HG02970 (cell line): ENCODE measurements around the gene IL17C.

ENCODE experiments used
- ATAC-seq: cut with Tn5 transposase; IDR thresholded peaks from one replicate; pipeline ENCODE4 v1.9.1; 2021; ENCODE audit warnings: mild to moderate bottlenecking, moderate library complexity, moderate number of reproducible peaks; ENCODE audit not compliant: unreplicated experiment, low FRiP score

The IL17C gene, protein sequence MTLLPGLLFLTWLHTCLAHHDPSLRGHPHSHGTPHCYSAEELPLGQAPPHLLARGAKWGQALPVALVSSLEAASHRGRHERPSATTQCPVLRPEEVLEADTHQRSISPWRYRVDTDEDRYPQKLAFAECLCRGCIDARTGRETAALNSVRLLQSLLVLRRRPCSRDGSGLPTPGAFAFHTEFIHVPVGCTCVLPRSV

DNA sequence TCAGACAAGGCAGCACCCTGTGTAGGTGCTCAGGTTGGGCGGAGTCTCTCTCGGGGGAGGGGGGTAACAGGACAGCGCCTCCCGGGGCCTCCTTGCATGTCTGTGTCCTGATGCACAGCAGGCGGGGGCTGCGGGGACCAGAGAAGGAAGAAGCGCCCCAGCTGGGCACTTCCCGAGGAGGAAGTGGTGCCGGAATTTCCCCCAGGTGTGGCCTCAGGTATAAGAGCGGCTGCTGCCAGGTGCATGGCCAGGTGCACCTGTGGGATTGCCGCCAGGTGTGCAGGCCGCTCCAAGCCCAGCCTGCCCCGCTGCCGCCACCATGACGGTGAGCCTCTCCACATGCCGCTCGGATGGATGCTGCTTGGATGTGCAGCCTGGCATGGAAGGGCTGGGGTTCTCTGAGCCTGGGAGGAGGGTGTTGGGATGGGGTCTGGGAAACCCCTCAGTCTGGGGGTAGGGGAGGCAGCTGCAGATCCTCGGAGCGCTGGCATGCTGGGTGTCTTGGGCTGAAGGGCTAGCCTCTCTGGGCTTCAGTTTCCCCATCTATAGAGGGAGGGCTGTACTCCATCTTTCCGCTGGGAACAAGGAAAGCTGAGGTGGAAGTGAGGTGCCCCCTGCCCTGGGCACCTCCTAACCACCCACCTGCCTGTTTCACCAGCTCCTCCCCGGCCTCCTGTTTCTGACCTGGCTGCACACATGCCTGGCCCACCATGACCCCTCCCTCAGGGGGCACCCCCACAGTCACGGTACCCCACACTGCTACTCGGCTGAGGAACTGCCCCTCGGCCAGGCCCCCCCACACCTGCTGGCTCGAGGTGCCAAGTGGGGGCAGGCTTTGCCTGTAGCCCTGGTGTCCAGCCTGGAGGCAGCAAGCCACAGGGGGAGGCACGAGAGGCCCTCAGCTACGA, at the start of gene IL17C:
Gene IL17C, plus strand, starts transcription at position 250 of the 908 bp plus-strand sequence. Its CDS starts 70 bp downstream, at position 320.
- no peak for ATAC-seq

DNA sequence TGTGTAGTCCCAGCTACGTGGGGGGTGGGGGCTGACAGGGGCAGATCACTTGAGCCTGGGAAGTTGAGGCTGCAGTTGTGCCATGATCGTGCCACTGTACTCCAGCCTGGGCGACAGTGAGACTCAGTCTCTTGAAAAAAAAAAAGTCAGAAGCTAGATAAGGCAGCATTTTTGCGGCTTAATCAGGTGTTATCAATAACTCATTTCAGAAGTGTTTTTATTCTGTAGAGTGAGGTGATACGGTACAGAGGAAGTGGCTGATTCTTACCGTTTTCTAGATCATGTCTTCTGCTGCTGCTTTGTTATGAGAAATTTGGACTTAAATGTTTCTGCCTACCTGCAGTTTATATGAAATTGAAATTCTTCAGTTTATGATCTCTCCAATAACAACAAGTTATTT, 49.6 kb upstream of the IL17C start:
- no peak for ATAC-seq

DNA sequence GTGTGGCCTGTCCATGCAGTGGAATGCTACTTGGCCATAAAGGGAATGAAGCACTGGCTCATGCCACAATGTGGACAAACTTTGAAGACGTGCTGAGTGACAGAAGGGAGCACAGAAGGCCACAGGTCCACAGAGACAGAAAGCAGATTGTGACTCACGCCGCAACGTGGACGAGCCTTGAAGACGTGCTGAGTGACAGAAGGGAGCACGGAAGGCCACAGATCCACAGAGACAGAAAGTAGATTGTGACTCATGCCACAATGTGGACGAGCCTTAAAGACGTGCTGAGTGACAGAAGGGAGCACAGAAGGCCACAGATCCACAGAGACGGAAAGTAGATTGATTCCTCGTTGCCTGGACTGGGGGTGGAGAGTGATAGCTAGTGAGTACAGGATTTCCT, 48.9 kb upstream of the IL17C start:
- ATAC-seq, result no peak

DNA sequence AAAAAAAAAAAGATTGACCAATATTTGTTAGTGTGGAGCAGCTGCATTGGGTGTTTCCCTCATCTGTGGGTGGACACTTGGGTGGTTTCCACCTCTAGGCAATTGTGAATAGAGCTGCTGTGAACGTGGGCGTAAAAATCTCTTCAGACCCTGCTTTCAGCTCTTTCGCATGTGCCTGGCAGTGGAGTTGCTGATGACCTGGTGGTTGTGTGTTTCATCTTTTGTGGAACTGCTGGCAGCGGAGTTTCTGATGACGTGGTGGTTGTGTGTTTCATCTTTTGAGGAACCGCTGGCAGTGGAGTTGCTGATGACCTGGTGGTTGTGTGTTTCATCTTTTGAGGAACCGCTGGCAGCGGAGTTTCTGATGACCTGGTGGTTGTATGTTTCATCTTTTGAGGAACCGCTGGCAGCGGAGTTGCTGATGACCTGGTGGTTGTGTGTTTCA, 46.8 kb upstream of the IL17C start:
- no peak for ATAC-seq

DNA sequence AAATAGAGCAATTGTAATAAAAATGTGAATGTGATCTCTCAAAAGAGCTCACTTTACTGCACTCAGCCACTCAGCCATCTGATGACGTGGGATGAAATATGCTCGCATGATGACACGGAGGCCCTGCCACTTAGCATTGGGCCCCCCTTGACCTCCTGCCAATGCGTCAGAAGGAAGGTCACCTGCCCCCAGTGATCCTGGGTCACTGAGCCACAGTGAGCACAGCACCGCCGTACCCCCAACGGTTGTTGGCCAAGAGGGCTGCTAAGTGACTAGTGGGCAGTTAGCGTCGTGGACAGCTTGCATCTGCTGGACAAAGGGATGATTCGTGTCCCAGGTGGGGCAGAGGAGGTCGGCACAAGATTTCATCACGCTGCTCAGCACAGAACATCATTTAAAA, 45.3 kb upstream of the IL17C start:
- no peak for ATAC-seq

DNA sequence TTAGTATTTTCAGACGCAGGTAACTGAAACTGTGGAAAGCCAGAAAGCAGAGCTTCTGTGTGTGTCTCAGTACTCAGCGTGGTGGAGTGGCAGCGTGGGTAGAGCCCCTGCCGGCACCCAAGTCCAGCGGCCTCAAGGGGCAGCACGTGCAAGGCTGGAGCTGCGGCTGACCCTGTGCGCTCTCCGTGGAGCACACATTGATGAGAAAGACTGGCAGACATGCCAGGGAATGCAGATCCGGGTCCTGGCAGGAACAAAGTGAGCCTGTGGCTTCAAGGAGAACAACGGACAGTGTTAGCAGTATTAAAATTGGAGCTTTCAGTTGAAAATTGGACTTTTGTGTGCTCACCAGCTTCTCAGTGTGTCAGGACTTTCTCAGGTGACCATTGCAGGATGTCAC, 44.9 kb upstream of the IL17C start:
- ATAC-seq, result no peak

DNA sequence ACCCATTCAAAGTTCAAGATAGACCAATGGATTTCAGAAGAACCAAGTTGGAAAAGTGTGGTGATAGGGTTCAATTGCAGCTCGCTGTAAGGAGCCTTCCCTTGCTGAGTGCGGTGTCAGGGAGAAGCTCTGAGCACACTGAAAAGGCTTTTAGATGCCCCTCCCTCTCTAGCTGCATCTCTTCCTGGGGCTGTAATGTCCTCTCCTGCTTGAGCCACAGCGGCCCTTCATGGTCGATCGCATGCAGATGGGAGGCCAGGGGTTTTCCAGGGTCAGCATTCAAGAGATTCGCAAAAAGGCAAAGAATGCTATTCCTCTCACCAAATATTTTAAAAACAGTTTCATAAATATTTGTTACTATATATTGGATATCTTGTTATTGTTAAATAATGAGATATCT, 44.5 kb upstream of the IL17C start:
- no peak for ATAC-seq

DNA sequence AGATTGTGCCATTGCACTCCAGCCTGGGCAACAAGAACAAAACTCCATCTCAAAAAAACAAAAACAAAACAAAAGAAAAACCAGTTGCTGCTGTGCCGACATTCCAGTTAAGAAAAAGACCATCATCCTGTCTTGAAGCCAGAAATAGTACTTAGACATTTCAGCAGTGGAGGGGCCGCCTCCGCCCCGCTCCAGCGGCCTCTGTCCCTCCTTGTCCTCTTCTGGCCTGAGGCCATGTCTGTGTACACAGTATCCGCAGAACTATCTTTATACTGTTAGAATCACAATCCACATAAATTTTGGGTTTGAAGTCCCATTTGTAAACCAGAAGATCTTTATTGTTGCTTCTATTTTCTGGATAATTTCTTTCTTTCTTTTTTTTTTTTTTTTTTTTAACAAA, 43.3 kb upstream of the IL17C start:
- ATAC-seq, result no peak

DNA sequence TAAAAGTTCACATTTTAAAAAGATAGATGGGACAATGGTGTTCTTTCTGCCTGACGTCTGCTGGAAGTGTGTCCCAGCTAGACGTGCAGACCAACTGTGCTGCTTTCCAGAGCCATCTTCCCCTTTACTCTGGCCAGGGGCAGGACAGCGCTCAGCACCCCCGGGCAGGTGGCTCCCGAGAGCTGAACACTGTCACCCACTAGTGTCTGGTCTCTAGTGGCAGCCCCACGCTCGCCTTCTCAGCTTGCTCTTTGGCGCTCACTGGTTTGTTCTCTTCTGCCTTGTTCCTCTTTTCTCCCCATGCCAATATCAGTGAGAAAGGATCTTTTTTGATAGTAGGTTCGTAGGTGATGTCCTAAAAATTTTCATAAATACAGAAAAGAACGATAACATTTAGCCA, 42.5 kb upstream of the IL17C start:
- no peak for ATAC-seq

DNA sequence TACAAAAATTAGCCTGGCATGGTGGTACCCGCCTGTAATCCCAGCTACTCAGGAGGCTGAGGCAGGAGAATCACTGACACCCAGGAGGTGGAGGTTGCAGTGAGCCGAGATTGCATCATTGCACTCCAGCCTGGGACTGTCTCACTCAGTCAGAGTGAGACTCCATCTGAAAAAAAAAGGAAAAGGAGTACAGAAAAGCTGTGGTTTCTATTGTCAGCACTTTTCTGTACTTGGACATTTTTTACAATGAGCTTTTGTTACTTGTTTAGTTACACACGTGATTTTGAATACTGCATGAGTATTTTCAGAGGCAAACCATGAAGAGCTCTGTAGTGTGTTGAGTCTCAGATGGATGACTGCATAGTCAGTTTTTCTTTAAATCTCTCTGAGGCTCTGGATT, 41.9 kb upstream of the IL17C start:
- no peak for ATAC-seq

DNA sequence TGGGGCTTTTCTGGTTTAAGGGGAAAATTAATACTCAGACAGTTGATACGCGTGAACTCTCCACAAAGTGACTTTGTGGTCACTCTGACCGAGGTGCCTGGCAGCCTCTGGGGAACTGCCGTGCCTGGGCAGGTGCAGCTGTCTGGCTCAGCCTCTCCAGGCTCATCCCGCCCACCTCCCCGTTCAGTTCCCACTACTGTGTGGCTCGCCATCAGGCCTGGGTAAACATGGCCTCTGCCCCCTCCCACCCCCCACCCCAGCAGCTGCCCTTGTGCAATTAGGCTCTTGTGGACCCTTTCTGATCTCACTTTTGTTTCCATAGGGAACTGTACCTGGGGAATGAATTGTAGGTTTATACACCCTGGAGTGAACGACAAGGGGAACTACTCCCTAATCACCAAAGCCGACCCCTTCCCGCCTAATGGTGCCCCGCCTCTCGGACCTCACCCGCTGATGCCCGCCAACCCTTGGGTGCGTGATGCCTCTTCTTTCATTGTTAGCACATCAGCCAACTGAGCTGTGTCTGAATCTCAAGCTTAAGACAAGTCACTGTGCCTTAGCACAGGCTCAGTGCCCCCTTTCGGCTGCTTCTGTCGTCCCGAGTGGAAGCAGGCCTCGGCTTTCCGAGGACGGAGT, 40.4 kb upstream of the IL17C start:
- ATAC-seq, result no peak

DNA sequence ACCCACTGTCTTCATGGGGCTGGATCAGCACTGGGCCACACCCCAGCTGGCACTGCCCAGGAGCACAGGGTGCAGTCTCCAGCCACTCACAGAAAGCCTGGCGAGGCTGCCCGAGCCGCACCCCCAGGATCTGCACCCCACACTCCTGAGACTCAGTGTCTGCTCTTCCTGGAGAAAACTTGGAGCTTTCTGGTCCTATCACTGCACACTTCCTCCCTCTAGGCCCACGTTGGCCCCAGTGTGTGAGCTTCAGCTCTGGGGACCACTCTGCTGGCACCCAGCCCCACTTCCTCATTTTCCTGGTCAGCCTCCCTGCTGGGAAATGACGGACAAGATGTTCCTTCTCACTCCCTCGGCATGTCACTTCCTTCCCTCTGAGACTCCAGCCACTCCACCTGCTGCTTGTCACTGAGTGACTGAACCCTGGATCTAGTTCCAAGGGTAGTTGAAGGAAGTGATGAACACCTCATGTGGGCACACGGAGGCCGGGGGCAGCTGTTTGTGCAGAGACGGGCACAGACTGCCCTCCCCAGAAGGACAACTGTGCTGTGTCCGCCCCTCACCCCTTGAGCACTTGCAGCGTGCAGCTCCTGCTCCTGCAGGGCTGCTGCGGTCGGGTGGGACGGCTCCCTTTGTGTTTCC, 39.2 kb upstream of the IL17C start:
- no peak for ATAC-seq

DNA sequence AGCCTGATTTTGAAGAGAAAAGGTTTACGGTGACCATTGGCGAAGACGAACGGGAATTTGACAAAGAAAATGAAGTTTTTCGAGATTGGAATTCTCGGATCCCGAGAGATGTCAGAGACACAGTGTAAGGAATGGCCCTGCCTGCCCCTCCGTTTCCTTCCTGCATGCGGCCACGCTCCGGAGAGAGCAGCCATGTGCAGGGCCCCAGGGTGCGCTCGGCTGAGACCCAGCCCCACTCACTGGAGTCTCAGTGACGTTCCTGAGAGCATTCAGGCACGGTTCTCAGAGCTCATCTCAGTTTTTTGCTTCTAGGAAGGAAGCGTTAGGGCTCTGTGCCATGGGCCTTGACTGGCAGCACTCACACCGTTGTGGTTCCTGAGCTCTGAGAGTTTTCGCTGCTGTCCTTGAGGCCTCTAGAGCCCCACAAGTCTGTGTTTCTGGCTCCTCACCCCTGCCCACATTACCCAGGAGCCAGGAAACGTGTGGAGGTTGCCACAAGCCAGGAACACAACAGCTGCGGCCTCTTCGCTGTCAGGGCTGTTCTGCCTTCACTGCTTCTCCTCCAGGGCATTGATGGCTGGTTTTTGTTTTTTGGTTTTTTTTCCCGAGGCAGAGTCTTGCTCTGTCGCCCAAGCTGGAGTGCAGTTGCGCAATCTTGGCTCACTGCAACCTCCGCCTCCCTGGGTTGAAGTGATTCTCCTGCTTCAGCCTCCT, 38.4 kb upstream of the IL17C start:
- ATAC-seq, result no peak

DNA sequence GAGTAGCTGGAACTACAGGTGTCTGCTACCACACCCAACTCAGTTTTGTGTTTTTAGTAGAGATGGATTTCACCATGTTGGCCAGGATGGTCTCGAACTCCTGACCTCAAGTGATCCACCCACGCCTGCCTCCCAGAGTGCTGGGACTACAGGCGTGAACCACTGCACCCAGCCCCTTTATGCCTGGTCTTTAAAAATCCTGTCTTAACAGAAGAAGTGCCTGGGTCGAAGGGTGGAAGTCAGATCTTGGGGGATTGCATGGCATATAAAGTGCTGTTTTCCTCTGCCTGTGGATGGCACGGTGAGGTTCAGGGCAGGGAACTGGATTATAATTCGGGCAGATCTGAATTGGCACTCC, 37.9 kb upstream of the IL17C start:
- no peak for ATAC-seq

DNA sequence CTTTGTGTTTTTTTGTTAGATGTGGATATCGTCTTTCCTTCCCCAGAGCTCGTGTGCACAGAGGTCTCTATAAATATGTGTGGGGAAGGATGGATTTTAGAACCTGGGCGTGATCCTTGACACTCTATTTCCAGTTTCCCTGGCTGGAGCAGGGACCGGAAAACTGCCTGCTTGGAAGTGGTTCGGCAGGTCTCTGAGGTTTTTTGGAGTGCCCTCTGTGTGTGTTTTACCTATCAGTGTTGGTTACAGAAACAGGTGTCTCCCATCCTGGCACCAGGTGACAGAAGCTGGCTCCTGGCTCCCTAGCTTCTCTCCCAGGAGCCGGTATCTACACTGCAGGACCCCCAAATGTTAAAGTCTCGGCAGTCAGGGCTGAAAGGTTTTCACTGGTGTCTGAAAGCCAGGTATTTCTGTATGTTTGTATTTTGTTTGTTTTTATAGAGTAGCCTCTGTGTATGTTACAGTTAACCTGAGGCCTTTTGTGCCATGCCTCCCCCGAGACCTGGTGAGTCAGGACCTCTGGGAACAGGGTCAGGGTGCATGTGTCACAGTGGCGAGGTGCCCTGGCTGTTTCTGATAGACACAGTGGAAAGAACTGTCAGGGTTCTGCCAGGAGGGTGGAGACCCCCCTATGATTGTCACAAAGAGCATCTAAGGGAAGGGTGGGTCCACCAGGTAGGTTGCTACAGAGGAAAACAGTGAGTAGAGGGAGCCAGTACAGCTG, 36.9 kb upstream of the IL17C start:
- ATAC-seq, result no peak

DNA sequence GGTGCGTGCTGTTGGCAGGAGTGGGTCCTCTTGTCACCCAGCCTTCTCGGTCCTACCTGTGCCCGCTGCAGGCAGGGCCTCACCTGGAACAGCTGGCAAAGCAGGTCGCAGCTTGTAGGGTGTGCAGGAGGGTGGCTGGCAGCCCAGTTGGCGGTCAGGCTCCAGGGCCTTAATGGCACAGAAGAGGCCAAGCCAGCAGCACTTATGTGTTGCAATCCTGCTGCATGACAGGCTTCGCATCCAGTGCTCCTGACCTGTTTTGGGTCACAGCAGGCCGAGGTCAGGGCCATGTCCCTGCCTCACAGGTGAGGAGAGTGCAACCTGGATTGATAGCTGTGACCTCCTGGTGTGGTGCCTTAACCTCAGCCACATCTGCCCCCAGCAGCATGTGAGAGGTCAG, 36.3 kb upstream of the IL17C start:
- ATAC-seq, result no peak

DNA sequence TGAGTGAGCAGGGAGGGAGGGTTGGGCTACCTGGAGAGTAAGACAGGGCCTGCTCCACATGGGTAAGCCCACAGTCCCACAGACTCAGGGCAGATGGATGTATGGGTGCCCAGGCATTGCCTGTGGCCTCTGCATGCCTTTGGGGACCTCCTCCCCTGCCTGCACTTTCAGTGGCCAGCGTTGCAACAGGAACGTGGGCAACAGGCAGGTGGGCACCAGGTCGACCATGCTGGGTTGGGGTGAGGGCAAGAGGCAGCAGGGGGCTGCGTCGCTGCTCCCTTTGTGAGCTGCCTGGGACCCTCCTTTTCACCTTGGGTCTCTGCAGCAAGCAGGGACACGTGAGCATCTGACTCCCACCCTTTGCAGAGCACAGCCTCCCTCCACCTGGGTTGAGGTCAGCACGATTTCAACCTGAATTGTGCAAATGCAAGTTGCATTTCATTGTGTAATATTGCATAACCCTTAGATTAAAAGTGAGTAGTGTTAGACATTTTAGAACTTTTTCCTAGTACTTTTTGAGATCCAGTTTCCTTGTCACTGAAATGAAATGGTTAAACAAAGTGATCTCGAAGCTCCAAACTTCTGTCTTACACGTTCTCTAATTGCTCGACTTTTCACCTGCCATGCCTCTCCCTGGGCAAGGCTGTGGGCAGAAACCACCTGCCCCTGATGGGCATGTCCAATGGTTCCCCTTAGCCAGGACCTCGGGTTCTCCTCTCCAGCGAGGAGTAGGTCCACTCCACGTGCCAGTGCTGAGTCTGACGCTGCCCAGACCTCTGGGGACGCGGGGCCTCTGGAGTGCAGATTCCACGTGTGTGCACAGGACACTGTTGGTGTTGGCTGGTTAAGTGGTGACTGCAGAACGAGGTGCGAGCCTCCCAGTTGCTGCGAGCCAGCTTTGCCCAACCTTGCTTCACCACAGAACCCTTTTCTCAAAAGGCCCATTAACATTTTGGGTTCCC, 32.9 kb upstream of the IL17C start:
- ATAC-seq, result no peak

DNA sequence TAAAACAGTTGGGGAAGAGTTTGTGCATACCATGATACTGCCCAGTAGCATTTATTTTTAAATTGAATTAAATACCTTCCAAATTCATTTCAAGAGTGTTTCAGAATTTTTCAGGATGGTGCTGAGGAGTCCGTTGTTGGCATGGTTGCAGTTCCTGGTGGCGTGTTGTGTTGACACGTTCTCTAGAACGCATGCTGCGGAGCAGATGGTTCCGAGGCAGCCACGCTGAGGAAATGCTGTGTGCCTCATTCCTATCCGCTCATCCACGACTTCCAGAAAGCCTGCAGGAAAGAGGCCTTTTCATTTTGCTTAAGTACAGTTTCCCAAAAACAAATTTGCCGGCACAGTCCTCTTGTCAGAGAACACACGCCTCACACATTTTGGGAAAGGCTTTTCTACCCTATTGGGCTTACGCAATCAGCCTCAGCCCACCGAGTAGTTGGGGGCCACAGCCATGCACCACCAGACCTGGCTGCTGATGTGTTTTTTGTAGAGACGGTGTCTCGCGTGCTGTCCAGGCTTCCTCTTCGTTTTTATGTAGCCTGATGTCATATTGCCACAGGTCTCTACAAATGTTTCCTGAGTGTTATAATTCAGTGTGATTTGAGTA, 32.1 kb upstream of the IL17C start:
- no peak for ATAC-seq
